Measurements from ENCODE around the gene BRSK2.
"Not testable (repeated sequence)": the region's sequence is repeated elsewhere in the genome, so short reads cannot be mapped to it uniquely, and the experiment has no call there.

Gene BRSK2

DNA sequence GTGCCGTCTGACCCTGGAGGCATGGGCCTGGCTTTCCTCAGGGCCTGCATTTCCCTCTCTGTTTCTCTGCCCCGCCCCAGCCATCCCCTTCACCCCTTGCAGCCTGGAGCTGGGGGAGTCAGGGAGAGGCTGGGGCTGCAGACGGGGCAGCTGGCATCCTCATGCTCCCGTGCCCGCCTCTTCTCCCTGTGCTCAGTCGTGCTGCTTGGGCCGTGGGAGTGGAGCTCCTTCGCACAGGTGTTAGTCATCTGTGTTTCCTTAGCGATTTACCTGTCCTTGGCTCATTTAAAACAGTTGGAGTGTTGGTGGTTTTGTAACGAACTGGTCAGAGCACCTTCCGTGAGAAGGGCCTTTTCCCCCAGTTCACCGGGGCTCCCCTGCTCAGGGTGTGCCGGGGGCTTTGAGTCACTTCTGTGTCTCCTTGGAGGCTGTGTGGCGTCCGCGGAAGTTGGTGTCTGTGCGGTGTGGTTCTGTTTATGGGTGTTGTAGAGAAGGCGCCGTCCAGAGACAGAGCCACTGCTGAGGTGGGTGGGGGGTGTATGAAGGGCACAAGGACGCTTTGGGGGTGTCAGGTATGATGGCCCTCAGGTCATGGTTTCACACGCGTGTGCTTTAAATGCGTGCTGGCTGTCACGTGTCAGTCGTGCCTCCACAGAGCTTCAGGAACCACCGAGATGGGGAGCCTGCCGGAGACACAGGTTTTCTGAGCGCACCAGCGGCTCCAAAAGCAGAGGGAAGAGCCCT is 19.5 kb downstream of the BRSK2 start:
- no peak for TF ChIP-seq ZFX (IDR thresholded peaks at IDR 0.05; ENCODE audit: borderline replicate concordance)
- TF ChIP-seq, protein P1, sequence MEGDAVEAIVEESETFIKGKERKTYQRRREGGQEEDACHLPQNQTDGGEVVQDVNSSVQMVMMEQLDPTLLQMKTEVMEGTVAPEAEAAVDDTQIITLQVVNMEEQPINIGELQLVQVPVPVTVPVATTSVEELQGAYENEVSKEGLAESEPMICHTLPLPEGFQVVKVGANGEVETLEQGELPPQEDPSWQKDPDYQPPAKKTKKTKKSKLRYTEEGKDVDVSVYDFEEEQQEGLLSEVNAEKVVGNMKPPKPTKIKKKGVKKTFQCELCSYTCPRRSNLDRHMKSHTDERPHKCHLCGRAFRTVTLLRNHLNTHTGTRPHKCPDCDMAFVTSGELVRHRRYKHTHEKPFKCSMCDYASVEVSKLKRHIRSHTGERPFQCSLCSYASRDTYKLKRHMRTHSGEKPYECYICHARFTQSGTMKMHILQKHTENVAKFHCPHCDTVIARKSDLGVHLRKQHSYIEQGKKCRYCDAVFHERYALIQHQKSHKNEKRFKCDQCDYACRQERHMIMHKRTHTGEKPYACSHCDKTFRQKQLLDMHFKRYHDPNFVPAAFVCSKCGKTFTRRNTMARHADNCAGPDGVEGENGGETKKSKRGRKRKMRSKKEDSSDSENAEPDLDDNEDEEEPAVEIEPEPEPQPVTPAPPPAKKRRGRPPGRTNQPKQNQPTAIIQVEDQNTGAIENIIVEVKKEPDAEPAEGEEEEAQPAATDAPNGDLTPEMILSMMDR (IDR thresholded peaks at IDR 0.05): no peak

DNA sequence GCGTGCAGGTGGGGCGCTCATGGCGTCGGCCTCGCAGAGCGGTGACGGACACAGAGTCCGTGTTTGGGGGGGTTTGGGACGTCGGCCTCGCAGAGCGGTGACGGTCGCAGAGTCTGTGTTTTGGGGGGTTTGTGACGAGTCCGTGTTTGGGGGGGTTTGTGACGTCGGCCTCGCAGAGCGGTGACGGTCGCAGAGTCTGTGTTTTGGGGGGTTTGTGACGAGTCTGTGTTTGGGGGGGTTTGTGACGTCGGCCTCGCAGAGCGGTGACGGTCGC is 20.1 kb downstream of the BRSK2 start:
- H3K27ac ChIP-seq: not testable (repeated sequence)

More for the DNA sequence above, 19.5 kb downstream of the BRSK2 start:
- H3K27ac ChIP-seq: no peak overlapping the region

DNA sequence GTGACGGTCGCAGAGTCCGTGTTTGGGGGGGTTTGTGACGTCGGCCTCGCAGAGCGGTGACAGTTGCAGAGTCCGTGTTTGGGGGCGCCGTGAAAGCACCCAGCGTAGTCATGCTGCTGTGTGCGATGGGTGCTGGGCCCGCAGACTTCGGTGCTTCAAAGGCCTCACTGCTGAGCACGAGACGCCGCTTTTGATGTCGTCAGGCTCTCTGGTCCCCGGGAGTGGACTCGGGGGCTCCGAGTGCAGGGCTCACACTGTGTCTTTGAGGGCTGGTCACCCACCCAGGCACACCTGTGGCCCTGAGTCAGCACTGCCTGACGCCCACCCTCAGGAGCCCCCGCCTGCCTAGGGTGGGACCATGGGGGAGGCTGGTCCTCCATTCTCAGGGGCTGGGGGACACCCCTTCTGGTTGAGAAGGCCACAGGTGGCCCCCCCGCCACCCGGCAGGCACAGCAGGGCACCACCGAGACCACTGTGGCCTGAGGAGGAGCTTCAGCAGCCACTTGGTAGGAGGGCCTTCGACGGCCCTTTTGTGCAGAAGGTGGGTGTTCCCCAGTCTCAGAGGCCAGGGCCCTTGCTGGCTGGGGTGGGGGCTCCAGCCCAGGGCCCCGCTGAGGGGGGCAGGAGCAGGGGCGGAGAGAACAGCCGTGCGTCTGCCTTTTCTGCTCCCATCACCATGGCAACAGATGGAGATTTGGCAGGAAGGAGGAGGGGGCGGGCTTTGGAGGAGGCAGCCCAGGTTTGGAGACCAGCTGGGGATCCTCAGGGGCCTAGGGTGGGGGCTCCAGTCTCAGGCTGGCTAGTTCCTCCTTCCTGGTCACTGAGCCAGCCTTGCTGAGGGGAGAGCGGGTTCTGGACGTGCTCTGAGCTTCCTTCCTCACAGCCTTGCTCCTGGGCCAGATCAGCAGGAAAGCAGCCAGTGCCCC is 20.9 kb downstream of the BRSK2 start:
- H3K27ac ChIP-seq: no peak overlapping the region

DNA sequence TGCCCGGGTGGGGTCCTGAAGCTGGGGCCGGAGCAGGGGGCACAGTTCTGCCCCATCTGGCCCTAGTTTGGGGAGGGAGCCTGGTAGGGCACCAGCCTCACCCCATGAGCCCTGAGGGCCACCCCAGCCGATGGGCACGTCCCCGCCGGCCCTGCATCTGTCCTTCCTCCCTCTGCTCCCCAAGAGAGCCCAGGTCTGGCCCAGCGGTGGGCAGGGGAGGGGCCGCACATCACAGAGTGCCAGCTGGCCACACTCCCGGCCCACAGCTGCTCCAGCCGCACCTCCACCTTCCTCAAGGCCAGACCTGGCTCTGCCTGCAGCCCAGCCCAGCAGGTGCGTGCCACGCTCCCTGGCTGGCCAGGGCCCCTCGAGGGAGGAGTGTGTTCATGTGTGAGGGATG is 21.6 kb downstream of the BRSK2 start:
- TF ChIP-seq ZFX (IDR thresholded peaks at IDR 0.05; ENCODE audit: borderline replicate concordance): no peak
- TF ChIP-seq, protein P1 (IDR thresholded peaks at IDR 0.05): no peak
- H3K27ac ChIP-seq: no peak overlapping the region

More for the DNA sequence above, 20.9 kb downstream of the BRSK2 start:
- TF ChIP-seq ZFX (IDR thresholded peaks at IDR 0.05; ENCODE audit: borderline replicate concordance): no peak
- TF ChIP-seq, protein P1 (IDR thresholded peaks at IDR 0.05): no peak

DNA sequence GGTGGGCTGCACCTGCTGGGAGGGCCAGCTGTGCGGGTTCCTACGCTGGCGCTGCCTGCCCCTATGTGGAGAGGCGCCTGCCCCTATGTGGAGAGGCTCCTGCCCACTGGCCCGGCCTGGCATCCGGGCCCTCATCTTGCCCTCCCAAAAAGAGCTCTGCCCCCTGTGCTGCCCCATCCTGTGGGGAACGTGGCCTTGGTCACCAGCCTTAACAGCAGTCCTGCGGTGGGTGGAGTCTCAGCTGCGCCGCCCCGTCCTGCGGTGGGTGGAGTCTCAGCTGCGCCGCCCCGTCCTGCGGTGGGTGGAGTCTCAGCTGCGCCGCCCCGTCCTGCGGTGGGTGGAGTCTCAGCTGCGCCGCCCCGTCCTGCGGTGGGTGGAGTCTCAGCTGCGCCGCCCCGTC is 22.0 kb downstream of the BRSK2 start:
- H3K27ac ChIP-seq: not testable (repeated sequence)

DNA sequence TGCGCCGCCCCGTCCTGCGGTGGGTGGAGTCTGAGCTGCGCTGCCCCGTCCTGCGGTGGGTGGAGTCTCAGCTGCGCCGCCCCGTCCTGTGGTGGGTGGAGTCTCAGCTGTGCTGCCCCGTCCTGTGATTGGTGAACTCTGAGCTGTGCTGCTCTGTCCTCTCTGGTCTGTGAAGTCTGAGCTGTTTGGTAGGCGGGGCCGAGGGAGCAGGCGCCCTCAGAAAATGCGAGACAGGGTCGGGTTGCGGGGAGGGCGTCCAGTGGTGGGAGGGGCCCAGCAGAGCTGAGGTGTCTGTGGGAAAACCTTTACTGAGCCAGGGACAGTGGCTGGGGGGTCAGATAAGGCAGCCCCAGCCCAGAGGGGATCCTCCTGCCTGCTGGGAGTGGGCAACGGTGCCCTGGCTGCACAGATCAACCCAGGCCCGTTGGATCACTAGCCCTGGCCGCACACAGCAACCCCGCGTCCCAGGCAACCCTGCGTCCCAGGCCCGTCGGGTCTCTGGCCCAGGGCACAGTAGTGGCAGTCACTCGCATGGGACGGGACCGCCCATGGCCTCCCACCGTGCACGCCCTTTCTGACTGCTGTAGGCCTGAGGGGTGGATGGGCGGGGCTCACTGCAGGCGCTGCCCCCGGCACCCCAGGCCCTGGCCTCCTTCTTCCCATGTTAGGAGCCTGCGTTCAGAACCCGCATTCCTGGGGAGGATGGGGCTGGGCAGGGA is 22.8 kb downstream of the BRSK2 start:
- TF ChIP-seq ZFX (IDR thresholded peaks at IDR 0.05; ENCODE audit: borderline replicate concordance): no peak
- TF ChIP-seq, protein P1 (IDR thresholded peaks at IDR 0.05): no peak
- no peak overlapping the region for H3K27ac ChIP-seq

DNA sequence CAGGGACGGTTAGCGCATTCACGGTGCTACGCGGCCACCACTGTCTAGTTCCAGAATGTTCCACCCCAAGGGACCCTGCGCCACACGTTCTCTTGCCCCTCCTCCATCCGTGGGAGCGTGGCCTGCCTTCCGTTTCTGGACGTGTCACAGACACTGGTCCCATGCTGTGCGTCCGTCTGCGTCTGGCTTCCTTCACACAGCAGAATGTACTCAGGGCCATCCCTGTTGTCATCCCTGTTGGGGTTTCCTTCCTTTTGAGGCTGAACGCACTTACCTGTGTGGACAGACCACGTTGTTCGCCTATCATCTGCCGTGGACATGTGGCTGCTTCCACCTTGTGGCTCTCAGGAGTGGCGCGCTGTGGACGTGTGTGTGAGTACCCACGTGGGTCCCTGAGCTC is 24.9 kb downstream of the BRSK2 start:
- no peak overlapping the region for H3K27ac ChIP-seq
- TF ChIP-seq, protein P1 (IDR thresholded peaks at IDR 0.05): no peak
- no peak for TF ChIP-seq ZFX (IDR thresholded peaks at IDR 0.05; ENCODE audit: borderline replicate concordance)

DNA sequence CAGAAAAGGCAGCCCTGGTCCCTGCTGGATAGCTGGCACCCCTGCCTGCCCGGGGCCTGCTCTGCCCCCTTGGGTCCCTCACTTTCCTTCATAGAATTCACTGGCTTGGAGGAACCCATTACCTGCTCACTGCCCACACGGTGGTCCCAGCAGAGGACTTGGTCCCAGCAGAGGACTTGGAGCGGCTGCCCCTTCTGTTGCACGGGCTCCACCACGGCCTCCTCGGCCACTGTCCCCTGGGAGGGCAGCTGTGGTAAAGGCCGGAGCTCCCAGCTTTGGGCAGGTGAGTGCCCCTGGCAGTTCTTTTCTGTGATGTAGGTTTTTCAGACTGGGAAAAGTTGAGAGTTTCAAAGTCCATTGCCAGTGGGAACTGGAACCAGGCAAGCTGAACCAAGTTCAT is 25.9 kb downstream of the BRSK2 start:
- H3K27ac ChIP-seq: no peak overlapping the region
- TF ChIP-seq ZFX (IDR thresholded peaks at IDR 0.05; ENCODE audit: borderline replicate concordance): no peak
- TF ChIP-seq, protein P1 (IDR thresholded peaks at IDR 0.05): no peak

DNA sequence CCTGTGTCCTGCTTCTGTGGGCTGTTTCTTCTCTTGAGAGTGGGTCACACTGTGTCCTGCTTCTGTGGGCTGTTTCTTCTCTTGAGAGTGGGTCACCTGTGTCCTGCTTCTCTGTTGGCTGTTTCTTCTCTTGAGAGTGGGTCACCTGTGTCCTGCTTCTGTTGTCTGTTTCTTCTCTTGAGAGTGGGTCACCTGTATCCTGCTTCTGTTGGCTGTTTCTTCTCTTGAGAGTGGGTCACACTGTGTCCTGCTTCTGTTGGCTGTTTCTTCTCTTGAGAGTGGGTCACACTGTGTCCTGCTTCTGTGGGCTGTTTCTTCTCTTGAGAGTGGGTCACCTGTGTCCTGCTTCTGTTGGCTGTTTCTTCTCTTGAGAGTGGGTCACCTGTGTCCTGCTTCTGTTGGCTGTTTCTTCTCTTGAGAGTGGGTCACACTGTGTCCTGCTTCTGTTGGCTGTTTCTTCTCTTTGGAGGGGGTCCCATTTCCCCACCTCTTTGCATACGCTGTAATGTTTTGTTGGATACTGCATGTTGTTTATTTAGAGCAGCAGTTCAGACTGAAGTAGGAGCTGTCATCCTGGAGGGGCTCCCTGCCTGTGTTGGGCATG is 28.6 kb downstream of the BRSK2 start:
- H3K27ac ChIP-seq: not testable (repeated sequence)

Data from 22Rv1 (cell line).